ENCODE data around the gene LETM1. TPM values are rescaled to one million over a fixed set of nuclear protein-coding genes. Genes with fewer than 3 reads are reported as not detected.

LETM1 gene
- total and polyA plus RNA-seq, 2 of the 13 experiments (the other 11 are each of a cell fraction or from before 2014, with no cell fraction given) = 9.7 to 41.6 TPM

GRCh38 chr4:1793940-1794808 is 61.8 kb downstream of the LETM1 start (continued):
- no peak for TF ChIP-seq HES4 (CRISPR knock-in tag; IDR thresholded peaks at IDR 0.05; ENCODE audit: borderline replicate concordance)
- no peak for TF ChIP-seq NONO (IDR thresholded peaks at IDR 0.05)
- no peak for TF ChIP-seq NONO (CRISPR knock-in tag; conservative IDR thresholded peaks at IDR 0.05)
- TF ChIP-seq, protein P1, sequence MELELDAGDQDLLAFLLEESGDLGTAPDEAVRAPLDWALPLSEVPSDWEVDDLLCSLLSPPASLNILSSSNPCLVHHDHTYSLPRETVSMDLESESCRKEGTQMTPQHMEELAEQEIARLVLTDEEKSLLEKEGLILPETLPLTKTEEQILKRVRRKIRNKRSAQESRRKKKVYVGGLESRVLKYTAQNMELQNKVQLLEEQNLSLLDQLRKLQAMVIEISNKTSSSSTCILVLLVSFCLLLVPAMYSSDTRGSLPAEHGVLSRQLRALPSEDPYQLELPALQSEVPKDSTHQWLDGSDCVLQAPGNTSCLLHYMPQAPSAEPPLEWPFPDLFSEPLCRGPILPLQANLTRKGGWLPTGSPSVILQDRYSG (CRISPR knock-in tag; IDR thresholded peaks at IDR 0.05) = no peak
- TF ChIP-seq, protein P2, sequence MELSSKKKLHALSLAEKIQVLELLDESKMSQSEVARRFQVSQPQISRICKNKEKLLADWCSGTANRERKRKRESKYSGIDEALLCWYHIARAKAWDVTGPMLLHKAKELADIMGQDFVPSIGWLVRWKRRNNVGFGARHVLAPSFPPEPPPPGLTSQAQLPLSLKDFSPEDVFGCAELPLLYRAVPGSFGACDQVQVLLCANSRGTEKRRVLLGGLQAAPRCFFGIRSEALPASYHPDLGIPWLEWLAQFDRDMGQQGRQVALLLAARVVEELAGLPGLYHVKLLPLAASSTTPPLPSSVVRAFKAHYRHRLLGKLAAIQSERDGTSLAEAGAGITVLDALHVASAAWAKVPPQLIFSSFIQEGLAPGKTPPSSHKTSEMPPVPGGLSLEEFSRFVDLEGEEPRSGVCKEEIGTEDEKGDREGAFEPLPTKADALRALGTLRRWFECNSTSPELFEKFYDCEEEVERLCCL (CRISPR knock-in tag; IDR thresholded peaks at IDR 0.05; ENCODE audit: borderline replicate concordance) = no peak
- TF ChIP-seq HOXA3 (CRISPR knock-in tag; IDR thresholded peaks at IDR 0.05) = no peak
- TF ChIP-seq BCL6 (CRISPR knock-in tag; IDR thresholded peaks at IDR 0.05) = no peak
- TF ChIP-seq POGK (CRISPR knock-in tag; conservative IDR thresholded peaks at IDR 0.05) = no peak
- no peak for TF ChIP-seq ZNF556 (CRISPR knock-in tag; IDR thresholded peaks at IDR 0.05; ENCODE audit: borderline replicate concordance)
- no peak for TF ChIP-seq GABPA (IDR thresholded peaks at IDR 0.05; ENCODE audit: low read depth, low read length)
- no peak for TF ChIP-seq GABPA (CRISPR knock-in tag; IDR thresholded peaks at IDR 0.05; ENCODE audit: low read depth)
- peak in 1 of 2 experiments; percentile 26; a peak in 1 of 4 replicates for TF ChIP-seq HMGXB4 (CRISPR knock-in tag; IDR thresholded peaks at IDR 0.05; ENCODE audit: borderline replicate concordance in 1 of 2, low read depth in 1 of 2)
- TF ChIP-seq, protein P3, sequence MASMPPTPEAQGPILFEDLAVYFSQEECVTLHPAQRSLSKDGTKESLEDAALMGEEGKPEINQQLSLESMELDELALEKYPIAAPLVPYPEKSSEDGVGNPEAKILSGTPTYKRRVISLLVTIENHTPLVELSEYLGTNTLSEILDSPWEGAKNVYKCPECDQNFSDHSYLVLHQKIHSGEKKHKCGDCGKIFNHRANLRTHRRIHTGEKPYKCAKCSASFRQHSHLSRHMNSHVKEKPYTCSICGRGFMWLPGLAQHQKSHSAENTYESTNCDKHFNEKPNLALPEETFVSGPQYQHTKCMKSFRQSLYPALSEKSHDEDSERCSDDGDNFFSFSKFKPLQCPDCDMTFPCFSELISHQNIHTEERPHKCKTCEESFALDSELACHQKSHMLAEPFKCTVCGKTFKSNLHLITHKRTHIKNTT (CRISPR knock-in tag; IDR thresholded peaks at IDR 0.05) = no peak
- TF ChIP-seq ZNF747 (CRISPR knock-in tag; IDR thresholded peaks at IDR 0.05; ENCODE audit: borderline replicate concordance) = no peak
- TF ChIP-seq ZSCAN30 (CRISPR knock-in tag; IDR thresholded peaks at IDR 0.05) = no peak
- TF ChIP-seq BRD4 (CRISPR knock-in tag; IDR thresholded peaks at IDR 0.05) = no peak
- no peak for TF ChIP-seq THRA (CRISPR knock-in tag; IDR thresholded peaks at IDR 0.05; ENCODE audit: borderline replicate concordance)
- 0 out of 2 replicates have a peak, but pooled peaks have one; percentile 61 for TF ChIP-seq ZNF337 (CRISPR knock-in tag; IDR thresholded peaks at IDR 0.05; ENCODE audit: borderline replicate concordance, low read depth)
- TF ChIP-seq ZNF138 (CRISPR knock-in tag; IDR thresholded peaks at IDR 0.05; ENCODE audit: low read depth) = no peak
- no peak for TF ChIP-seq ZFX (CRISPR knock-in tag; IDR thresholded peaks at IDR 0.05; ENCODE audit: low read depth)
